ENCODE results near the gene GLYR1. TPM values are rescaled to one million over a fixed set of nuclear protein-coding genes. Genes with fewer than 3 reads are reported as not detected.

The GLYR1 gene
- total and polyA plus RNA-seq, 10 of the 15 experiments (the other 5 are each of a cell fraction or from before 2014, with no cell fraction given), result 7.3 to 90.2 (median 57.2) TPM

- H3K4me3 ChIP-seq, result no peak overlapping the region
- RAD21 ChIA-PET (ENCODE audit: unreplicated experiment), result no interaction called here
- no peak overlapping the region for H3K4me2 ChIP-seq (ENCODE audit: control insufficient read depth, insufficient read depth)
- in situ Hi-C loops (cut with MboI), result no loop called here
- CTCF ChIA-PET, result no interaction called here
- H3K27me3 ChIP-seq (replicated peaks in 1 of 2; ENCODE audit: control insufficient read depth in 2 of 2, insufficient read depth in 2 of 2, low read length in 1 of 2), result no peaks in the 10 kb centered on the region
- H2AFZ ChIP-seq (ENCODE audit: control insufficient read depth, low read depth, low read length), result no peak overlapping the region
- H3K27ac ChIP-seq (ENCODE audit: control insufficient read depth, insufficient read depth), result no peak overlapping the region
- ATAC-seq, result no peak
- SMC1A ChIA-PET (ENCODE audit: uncharacterized antibody, unreplicated experiment), result no interaction called here
- intact Hi-C loops (cut with micrococcal nuclease; ENCODE audit: unreplicated experiment), result no loop called here
- no peaks in the 10 kb centered on the region for H3K9me3 ChIP-seq (replicated peaks; ENCODE audit: control insufficient read depth, insufficient read depth, low read length)
- no peaks in the 10 kb centered on the region for H3K36me3 ChIP-seq (ENCODE audit: control insufficient read depth in 2 of 2, insufficient read depth in 2 of 2, low read length in 1 of 2)
- H4K20me1 ChIP-seq (ENCODE audit: control insufficient read depth, insufficient read depth), result no peaks in the 10 kb centered on the region
- no peaks in the 10 kb centered on the region for H3K79me2 ChIP-seq (ENCODE audit: control insufficient read depth, insufficient read depth, low read length)
- POLR2A ChIA-PET, result no interaction called here
- no peaks in the 10 kb centered on the region for H3K4me1 ChIP-seq (ENCODE audit: control insufficient read depth, insufficient read depth, low read length)
- H3K9ac ChIP-seq (ENCODE audit: control insufficient read depth, insufficient read depth, low read length), result no peak overlapping the region
- TF ChIP-seq E2F8 (IDR thresholded peaks at IDR 0.05; ENCODE audit: low read depth, partially characterized antibody), result no peak
- no peak for TF ChIP-seq PBX3 (IDR thresholded peaks at IDR 0.05; ENCODE audit: insufficient replicate concordance, low read depth, low read length)
- TF ChIP-seq RFX5 (IDR thresholded peaks at IDR 0.05; ENCODE audit: low read depth, low read length), result no peak
- TF ChIP-seq LARP7 (IDR thresholded peaks at IDR 0.05), result no peak
- no TSS peak for BruUV-seq (replicated peaks)
- no peak for FAIRE-seq
- WGBS (ENCODE audit: insufficient coverage, insufficient replicate concordance, low lambda C conversion rate, missing lambda C conversion rate), result 70% methylated on average over 23 of the region's 23 CpGs
- DNase-seq (ENCODE audit: low read depth, low spot score), result no peak
Measured at GRCh38 chr16:4892361-4893102, 45.4 kb upstream of the GLYR1 start.
